ENCODE results near the gene POLDIP3. TPM values are rescaled to one million over a fixed set of nuclear protein-coding genes. Genes with fewer than 3 reads are reported as not detected.
"Not testable (repeated sequence)": the region's sequence is repeated elsewhere in the genome, so short reads cannot be mapped to it uniquely, and the experiment has no call there.

The POLDIP3 gene
- total and polyA plus RNA-seq, 2 of the 4 experiments (the other 2 are of a cell fraction), result 33.9 to 43.6 TPM

- H4K20me1 ChIP-seq (ENCODE audit: insufficient read depth, low read length); H2BK5ac ChIP-seq (ENCODE audit: low read depth, low read length, poor library complexity, severe bottlenecking); H3K9ac ChIP-seq (ENCODE audit: low read depth, low read length); H3K27ac ChIP-seq (ENCODE audit: insufficient read depth, low read length); H3K9me3 ChIP-seq (ENCODE audit: control insufficient read depth, insufficient read depth, low read length); H2AK5ac ChIP-seq (ENCODE audit: low read depth, low read length); ATAC-seq (ENCODE audit: low read depth); H2BK120ac ChIP-seq (ENCODE audit: low read depth, low read length); H2AK9ac ChIP-seq (replicated peaks; ENCODE audit: low read depth, low read length, poor library complexity); H3K18ac ChIP-seq (ENCODE audit: low read depth, low read length); DNase-seq; H3K4me2 ChIP-seq (ENCODE audit: low read depth, low read length); H4K91ac ChIP-seq (ENCODE audit: insufficient read depth, low read depth, low read length); CTCF ChIA-PET; H3K9me1 ChIP-seq (ENCODE audit: insufficient read depth, low read length); in situ Hi-C loops (cut with MboI; ENCODE audit: low sequenced_read_pairs); H3K4me1 ChIP-seq (ENCODE audit: control insufficient read depth, insufficient read depth, low read length); H4K5ac ChIP-seq (ENCODE audit: low read depth, low read length); intact Hi-C loops (cut with micrococcal nuclease); H3K36me3 ChIP-seq (ENCODE audit: control insufficient read depth, insufficient read depth, low read length); H2BK20ac ChIP-seq (ENCODE audit: low read depth, low read length); H2AFZ ChIP-seq (replicated peaks; ENCODE audit: low read length, poor library complexity); H3K14ac ChIP-seq (replicated peaks; ENCODE audit: low read depth, low read length); H3K79me1 ChIP-seq (ENCODE audit: low read depth in 1 of 2, low read length in 2 of 2); H2BK15ac ChIP-seq (ENCODE audit: low read depth, low read length); H3K4ac ChIP-seq (ENCODE audit: low read depth, low read length); H3K56ac ChIP-seq (ENCODE audit: extremely low read depth, insufficient read depth, low read length); BruUV-seq (replicated peaks); H3K23ac ChIP-seq (ENCODE audit: low read depth, low read length); H4K8ac ChIP-seq (ENCODE audit: low read depth in 2 of 2, low read length in 2 of 2); H3K4me3 ChIP-seq (ENCODE audit: insufficient read depth, low read depth, low read length); dilution Hi-C loops (cut with HindIII; ENCODE audit: low sequenced_read_pairs, unreplicated experiment): not testable (repeated sequence)
- POLR2A ChIA-PET (ENCODE audit: unreplicated experiment), result interaction anchor here (0.7 kb wide), 1 partner anchor 140 kb away, joined by 6 read pairs; no protein-coding TSS in a partner anchor
- peaks cover 17% of the 10 kb centered on the region for H3K27me3 ChIP-seq (ENCODE audit: control insufficient read depth, insufficient read depth, low read length)
- WGBS, 2 experiments (ENCODE audit: extremely low coverage in 2 of 2, insufficient read length in 1 of 2), result 8% methylated on average over 2 of the region's 6 CpGs; no CpG with 5 or more reads in 1 of the 2 experiments
Measured at GRCh38 chr22:42548126-42548525, 66.6 kb downstream of the POLDIP3 start.
